ENCODE results near the gene ADIRF. TPM values are rescaled to one million over a fixed set of nuclear protein-coding genes. Genes with fewer than 3 reads are reported as not detected.
"Not testable (repeated sequence)": the region's sequence is repeated elsewhere in the genome, so short reads cannot be mapped to it uniquely, and the experiment has no call there.

ADIRF gene
- total RNA-seq, 1 experiment from 2014 or later = not detected

DNA sequence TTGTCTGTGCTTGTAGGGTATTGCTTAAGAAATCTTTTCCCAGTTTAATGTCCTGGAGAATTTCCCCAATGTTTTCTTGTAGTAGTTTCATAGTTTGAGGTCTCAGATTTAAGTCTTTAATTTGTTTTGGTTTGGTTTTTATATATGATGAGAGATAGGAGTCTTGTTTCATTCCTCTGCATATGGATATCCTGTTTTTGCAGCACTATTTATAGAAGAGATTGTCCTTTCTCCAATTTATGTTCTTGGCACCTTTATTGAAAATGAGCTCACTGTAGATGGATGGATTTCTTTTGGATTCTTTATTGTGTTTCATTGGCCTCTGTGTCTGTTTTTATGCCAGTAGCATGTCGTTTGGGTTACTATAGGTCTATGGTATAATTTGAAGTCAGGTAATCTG lies 20.2 kb downstream of the ADIRF start:
- Mint-ChIP-seq H3K27me3 (ENCODE audit: insufficient read depth, unreplicated experiment) (no peaks in the 10 kb centered on the region), H3K4me3 (ENCODE audit: unreplicated experiment) (no peak overlapping the region), H3K36me3 (ENCODE audit: insufficient read depth, unreplicated experiment) (no peaks in the 10 kb centered on the region), H3K4me1 (ENCODE audit: low read depth, unreplicated experiment) (no peaks in the 10 kb centered on the region), H3K27ac (ENCODE audit: unreplicated experiment) (no peak overlapping the region), H3K9me3 (ENCODE audit: unreplicated experiment) (no peaks in the 10 kb centered on the region)
- no TSS peak for BruUV-seq (replicated peaks)
- ChIA-PET CTCF (no interaction called here), POLR2A (no interaction called here)
- intact Hi-C loops (cut with micrococcal nuclease; ENCODE audit: unreplicated experiment) = no loop called here
- H3K4me1 ChIP-seq = no peaks in the 10 kb centered on the region
- H3K27me3 ChIP-seq (replicated peaks; ENCODE audit: control insufficient read depth, insufficient read depth, low read length) = no peaks in the 10 kb centered on the region
- no peak for DNase-seq
- no peaks in the 10 kb centered on the region for H3K36me3 ChIP-seq (ENCODE audit: control insufficient read depth, insufficient read depth, low read length)
- no peaks in the 10 kb centered on the region for H3K9me3 ChIP-seq
- TF ChIP-seq, protein P1, sequence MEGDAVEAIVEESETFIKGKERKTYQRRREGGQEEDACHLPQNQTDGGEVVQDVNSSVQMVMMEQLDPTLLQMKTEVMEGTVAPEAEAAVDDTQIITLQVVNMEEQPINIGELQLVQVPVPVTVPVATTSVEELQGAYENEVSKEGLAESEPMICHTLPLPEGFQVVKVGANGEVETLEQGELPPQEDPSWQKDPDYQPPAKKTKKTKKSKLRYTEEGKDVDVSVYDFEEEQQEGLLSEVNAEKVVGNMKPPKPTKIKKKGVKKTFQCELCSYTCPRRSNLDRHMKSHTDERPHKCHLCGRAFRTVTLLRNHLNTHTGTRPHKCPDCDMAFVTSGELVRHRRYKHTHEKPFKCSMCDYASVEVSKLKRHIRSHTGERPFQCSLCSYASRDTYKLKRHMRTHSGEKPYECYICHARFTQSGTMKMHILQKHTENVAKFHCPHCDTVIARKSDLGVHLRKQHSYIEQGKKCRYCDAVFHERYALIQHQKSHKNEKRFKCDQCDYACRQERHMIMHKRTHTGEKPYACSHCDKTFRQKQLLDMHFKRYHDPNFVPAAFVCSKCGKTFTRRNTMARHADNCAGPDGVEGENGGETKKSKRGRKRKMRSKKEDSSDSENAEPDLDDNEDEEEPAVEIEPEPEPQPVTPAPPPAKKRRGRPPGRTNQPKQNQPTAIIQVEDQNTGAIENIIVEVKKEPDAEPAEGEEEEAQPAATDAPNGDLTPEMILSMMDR (IDR thresholded peaks at IDR 0.05; ENCODE audit: insufficient read depth in 1 of 2, low read depth in 1 of 2, low read length in 1 of 2, severe bottlenecking in 1 of 2, unreplicated experiment in 1 of 2) = no peak
- no peak overlapping the region for H3K4me3 ChIP-seq (ENCODE audit: low read depth, low read length)

DNA sequence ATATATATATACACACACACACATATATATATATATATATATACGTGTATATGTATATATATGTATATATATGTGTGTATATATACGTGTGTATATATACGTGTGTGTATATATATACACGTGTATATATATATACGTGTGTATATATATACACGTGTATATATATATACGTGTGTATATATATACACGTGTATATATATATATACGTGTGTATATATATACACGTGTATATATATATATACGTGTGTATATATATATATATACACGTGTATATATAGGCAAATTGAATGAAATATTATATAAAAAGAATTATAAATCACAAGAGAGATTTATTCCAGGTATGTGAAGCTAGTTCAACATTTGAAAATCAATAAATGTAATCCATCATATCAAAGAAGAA lies 23.1 kb downstream of the ADIRF start:
- H3K9me3 ChIP-seq; intact Hi-C loops (cut with micrococcal nuclease; ENCODE audit: unreplicated experiment); H3K36me3 Mint-ChIP-seq (ENCODE audit: insufficient read depth, unreplicated experiment); H3K4me3 ChIP-seq (ENCODE audit: low read depth, low read length); H3K4me3 Mint-ChIP-seq (ENCODE audit: unreplicated experiment); BruUV-seq (replicated peaks); POLR2A ChIA-PET; H3K36me3 ChIP-seq (ENCODE audit: control insufficient read depth, insufficient read depth, low read length); H3K27me3 ChIP-seq (replicated peaks; ENCODE audit: control insufficient read depth, insufficient read depth, low read length); H3K4me1 ChIP-seq; CTCF ChIA-PET; H3K27ac Mint-ChIP-seq (ENCODE audit: unreplicated experiment); H3K4me1 Mint-ChIP-seq (ENCODE audit: low read depth, unreplicated experiment); H3K9me3 Mint-ChIP-seq (ENCODE audit: unreplicated experiment); H3K27me3 Mint-ChIP-seq (ENCODE audit: insufficient read depth, unreplicated experiment); DNase-seq: not testable (repeated sequence)

DNA sequence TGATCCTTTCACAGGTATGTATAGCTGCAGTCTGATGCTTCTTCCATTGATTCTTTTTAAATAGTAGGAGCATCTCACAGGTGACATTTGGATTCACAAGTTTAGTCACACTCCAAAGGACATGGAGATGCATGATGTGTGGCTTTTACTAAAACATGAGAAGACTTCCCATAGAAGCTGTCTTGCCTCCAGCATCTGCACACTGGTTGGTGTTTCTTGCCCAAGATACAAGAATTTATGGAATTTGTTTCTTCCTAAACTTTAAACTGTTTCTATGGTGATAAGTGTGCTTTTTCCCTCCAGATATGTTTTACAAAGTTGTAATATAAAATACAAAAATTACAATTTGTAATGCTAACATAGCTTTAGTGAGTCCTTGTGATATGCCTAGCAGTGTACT lies 24.2 kb downstream of the ADIRF start:
- ChIA-PET POLR2A (no interaction called here), CTCF (no interaction called here)
- intact Hi-C loops (cut with micrococcal nuclease; ENCODE audit: unreplicated experiment) = no loop called here
- BruUV-seq (replicated peaks) = no TSS peak
- Histone ChIP-seq H3K27me3 (replicated peaks; ENCODE audit: control insufficient read depth, insufficient read depth, low read length) (no peaks in the 10 kb centered on the region), H3K9me3 (no peaks in the 10 kb centered on the region), H3K36me3 (ENCODE audit: control insufficient read depth, insufficient read depth, low read length) (no peaks in the 10 kb centered on the region), H3K4me1 (no peaks in the 10 kb centered on the region), H3K4me3 (ENCODE audit: low read depth, low read length) (no peak overlapping the region)
- Mint-ChIP-seq H3K27me3 (ENCODE audit: insufficient read depth, unreplicated experiment) (no peaks in the 10 kb centered on the region), H3K4me1 (ENCODE audit: low read depth, unreplicated experiment) (no peaks in the 10 kb centered on the region), H3K27ac (ENCODE audit: unreplicated experiment) (no peak overlapping the region), H3K36me3 (ENCODE audit: insufficient read depth, unreplicated experiment) (no peaks in the 10 kb centered on the region), H3K9me3 (ENCODE audit: unreplicated experiment) (no peaks in the 10 kb centered on the region), H3K4me3 (ENCODE audit: unreplicated experiment) (no peak overlapping the region)
- DNase-seq = no peak
- TF ChIP-seq, protein P1 (IDR thresholded peaks at IDR 0.05; ENCODE audit: insufficient read depth in 1 of 2, low read depth in 1 of 2, low read length in 1 of 2, severe bottlenecking in 1 of 2, unreplicated experiment in 1 of 2) = no peak

DNA sequence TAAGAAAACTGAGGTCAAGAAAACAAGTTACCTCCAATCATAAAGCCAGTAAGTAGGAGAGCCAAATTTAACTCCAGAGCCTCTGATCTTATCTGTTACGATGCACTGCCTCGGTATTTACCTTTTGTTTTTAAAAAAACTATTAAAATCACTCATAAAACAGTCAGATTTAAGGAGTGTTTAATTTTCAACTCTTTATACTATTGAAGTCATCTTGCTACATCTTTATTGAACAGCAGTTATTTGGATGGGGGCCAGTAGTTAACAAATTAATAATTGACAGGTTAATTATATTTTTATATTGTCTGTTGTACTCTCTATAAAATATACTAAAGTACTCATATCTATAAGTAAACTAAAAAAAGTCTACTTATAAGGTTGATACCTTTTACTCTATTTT lies 24.6 kb downstream of the ADIRF start:
- POLR2A ChIA-PET = no interaction called here
- Mint-ChIP-seq H3K27ac (ENCODE audit: unreplicated experiment) (no peak overlapping the region), H3K4me3 (ENCODE audit: unreplicated experiment) (no peak overlapping the region), H3K36me3 (ENCODE audit: insufficient read depth, unreplicated experiment) (no peaks in the 10 kb centered on the region), H3K9me3 (ENCODE audit: unreplicated experiment) (no peaks in the 10 kb centered on the region), H3K27me3 (ENCODE audit: insufficient read depth, unreplicated experiment) (no peaks in the 10 kb centered on the region), H3K4me1 (ENCODE audit: low read depth, unreplicated experiment) (no peaks in the 10 kb centered on the region)
- no peaks in the 10 kb centered on the region for H3K27me3 ChIP-seq (replicated peaks; ENCODE audit: control insufficient read depth, insufficient read depth, low read length)
- TF ChIP-seq, protein P1 (IDR thresholded peaks at IDR 0.05; ENCODE audit: insufficient read depth in 1 of 2, low read depth in 1 of 2, low read length in 1 of 2, severe bottlenecking in 1 of 2, unreplicated experiment in 1 of 2) = no peak
- no TSS peak for BruUV-seq (replicated peaks)
- CTCF ChIA-PET = no interaction called here
- intact Hi-C loops (cut with micrococcal nuclease; ENCODE audit: unreplicated experiment) = no loop called here
- no peak for DNase-seq
- H3K36me3 ChIP-seq (ENCODE audit: control insufficient read depth, insufficient read depth, low read length) = no peaks in the 10 kb centered on the region
- H3K4me1 ChIP-seq = no peaks in the 10 kb centered on the region
- H3K9me3 ChIP-seq = no peaks in the 10 kb centered on the region
- no peak overlapping the region for H3K4me3 ChIP-seq (ENCODE audit: low read depth, low read length)

DNA sequence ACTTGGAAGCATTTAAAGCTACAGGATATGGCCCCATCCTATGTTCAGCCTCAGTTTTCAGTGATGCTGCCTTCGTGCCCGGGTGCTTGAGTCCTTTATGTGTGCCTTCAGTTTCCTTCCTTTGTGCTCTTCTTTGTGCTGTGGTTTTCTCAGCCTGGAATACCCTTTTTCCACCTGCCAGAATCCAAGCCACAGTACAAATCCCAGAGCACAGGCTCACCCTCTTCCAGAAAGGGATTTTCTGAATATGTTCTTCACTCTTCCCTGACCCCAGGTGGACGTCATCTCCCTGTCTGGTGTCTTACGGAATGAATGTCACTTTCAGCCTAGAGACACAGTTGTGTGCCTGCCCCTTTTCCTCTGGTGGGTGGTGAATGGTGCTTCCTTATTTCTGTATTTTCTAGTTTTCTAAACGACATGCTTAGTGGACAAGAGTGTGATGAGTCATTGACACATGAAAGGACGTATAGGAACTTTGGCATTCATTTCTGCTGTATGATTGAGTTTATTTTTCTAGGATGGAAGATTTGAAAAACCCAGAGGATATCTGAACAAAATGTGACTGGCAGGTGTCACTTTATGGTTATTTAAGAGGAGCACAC lies 31.6 kb downstream of the ADIRF start:
- DNase-seq; CTCF ChIA-PET; H3K27me3 ChIP-seq (replicated peaks; ENCODE audit: control insufficient read depth, insufficient read depth, low read length); H3K9me3 Mint-ChIP-seq (ENCODE audit: unreplicated experiment); POLR2A ChIA-PET; H3K9me3 ChIP-seq; H3K36me3 Mint-ChIP-seq (ENCODE audit: insufficient read depth, unreplicated experiment); H3K4me3 Mint-ChIP-seq (ENCODE audit: unreplicated experiment); H3K27me3 Mint-ChIP-seq (ENCODE audit: insufficient read depth, unreplicated experiment); BruUV-seq (replicated peaks); H3K4me3 ChIP-seq (ENCODE audit: low read depth, low read length); H3K4me1 Mint-ChIP-seq (ENCODE audit: low read depth, unreplicated experiment); H3K4me1 ChIP-seq; H3K36me3 ChIP-seq (ENCODE audit: control insufficient read depth, insufficient read depth, low read length); H3K27ac Mint-ChIP-seq (ENCODE audit: unreplicated experiment); intact Hi-C loops (cut with micrococcal nuclease; ENCODE audit: unreplicated experiment): not testable (repeated sequence)
